ENCODE measurements around the gene PHF12.

DNA sequence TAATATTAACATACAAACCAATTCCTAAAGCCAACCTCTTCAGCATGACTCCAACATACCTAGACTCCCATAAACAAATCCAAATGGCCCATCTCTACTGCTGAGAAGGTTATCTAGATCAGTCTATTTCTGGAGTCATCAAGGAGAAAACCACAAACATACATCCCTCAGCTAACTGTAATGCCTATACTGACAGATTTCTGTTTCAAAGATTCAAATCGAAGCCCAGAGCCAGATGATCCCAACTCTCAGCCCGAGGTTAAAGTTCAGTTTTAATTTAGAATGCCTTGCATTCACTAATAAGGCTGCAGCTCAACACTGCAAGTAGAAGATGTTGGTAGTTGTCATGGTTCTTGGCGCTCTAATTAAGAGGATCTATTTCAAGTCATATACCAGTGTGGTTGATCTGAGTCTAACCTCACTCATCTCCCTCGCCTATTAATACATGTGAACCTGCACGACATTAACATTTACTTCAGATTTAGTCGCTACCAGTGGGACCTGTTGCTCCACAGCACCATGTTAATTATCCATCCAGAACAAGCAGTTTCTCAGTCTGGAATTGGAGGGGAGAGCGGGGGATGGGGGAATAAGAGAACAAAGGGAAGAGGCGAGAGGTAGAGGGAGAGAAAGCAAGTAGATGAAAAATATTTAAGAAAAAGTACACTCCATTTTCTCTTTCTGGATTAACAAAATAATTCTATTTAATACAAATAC lies 15.4 kb downstream of the PHF12 start:
- TF ChIP-seq ESRRA (IDR thresholded peaks at IDR 0.05; ENCODE audit: low read length) (no peak), ZSCAN29 (IDR thresholded peaks at IDR 0.05) (no peak), CTCF (IDR thresholded peaks at IDR 0.05 in 2 of 3, conservative IDR thresholded peaks at IDR 0.05 in 1 of 3; ENCODE audit: control insufficient read depth in 2 of 3, extremely low read depth in 1 of 3, insufficient read depth in 1 of 3, low read depth in 3 of 3, low read length in 3 of 3) (no peak), MXI1 (IDR thresholded peaks at IDR 0.05; ENCODE audit: low read depth, low read length) (no peak), NRF1 (conservative IDR thresholded peaks at IDR 0.05; ENCODE audit: low read depth, low read length) (no peak), RBBP5 (conservative IDR thresholded peaks at IDR 0.05) (no peak), TAF1 (IDR thresholded peaks at IDR 0.05; ENCODE audit: borderline replicate concordance, low read depth, low read length) (no peak), EZH2 (IDR thresholded peaks at IDR 0.05; ENCODE audit: borderline replicate concordance, control insufficient read depth, low read depth, low read length) (no peak), PAX5 (IDR thresholded peaks at IDR 0.05; ENCODE audit: borderline replicate concordance, low read depth, low read length) (no peak), TCF12 (IDR thresholded peaks at IDR 0.05; ENCODE audit: low read depth, low read length) (no peak)
- TF ChIP-seq, protein P1, sequence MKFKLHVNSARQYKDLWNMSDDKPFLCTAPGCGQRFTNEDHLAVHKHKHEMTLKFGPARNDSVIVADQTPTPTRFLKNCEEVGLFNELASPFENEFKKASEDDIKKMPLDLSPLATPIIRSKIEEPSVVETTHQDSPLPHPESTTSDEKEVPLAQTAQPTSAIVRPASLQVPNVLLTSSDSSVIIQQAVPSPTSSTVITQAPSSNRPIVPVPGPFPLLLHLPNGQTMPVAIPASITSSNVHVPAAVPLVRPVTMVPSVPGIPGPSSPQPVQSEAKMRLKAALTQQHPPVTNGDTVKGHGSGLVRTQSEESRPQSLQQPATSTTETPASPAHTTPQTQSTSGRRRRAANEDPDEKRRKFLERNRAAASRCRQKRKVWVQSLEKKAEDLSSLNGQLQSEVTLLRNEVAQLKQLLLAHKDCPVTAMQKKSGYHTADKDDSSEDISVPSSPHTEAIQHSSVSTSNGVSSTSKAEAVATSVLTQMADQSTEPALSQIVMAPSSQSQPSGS (IDR thresholded peaks at IDR 0.05; ENCODE audit: low read length) = no peak

Measured in GM12878 (cell line).